Measurements from ENCODE around the gene GNL3L.
"Not testable (repeated sequence)": the region's sequence is repeated elsewhere in the genome, so short reads cannot be mapped to it uniquely, and the experiment has no call there.

Gene GNL3L

DNA sequence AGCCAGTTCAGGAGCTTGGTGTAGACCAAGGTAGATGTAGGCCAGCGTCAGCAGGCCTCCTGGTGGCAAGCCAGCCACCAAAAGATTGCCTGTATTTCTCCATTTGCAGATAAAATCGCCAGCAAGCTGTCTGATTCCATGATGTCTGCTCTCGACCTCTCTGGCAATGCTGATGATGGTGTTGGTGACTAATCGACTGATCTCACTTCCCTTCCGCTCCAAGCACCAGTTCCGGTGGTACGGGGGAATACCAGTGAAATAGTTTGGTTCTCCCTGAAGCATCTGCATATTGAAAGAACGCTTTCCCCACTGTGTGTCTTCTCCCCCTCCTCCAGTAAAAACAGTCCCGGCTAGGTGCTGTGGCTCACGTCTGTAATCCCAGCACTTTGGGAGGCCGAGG lies 30.4 kb downstream of the GNL3L start:
- no peak for DNase-seq

DNA sequence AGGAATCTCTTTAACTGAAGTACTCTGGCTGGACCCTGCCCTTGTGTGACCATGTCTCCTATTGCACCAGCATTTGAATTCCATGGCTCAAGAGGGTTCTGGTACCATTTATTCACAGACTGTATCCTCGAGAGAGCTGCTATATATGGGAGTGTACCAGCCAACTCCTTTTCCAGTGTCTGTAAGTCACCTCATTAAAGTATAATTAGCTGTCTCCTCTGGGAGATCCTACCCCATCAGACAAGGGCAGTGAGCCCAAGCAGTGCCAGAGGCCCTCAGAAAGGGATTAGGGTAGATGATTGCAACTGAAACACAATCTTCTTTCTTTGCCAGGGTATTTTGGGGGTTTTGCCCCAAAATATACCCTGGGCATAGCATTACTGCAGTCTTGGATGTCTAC lies 31.6 kb downstream of the GNL3L start:
- no peak for DNase-seq

DNA sequence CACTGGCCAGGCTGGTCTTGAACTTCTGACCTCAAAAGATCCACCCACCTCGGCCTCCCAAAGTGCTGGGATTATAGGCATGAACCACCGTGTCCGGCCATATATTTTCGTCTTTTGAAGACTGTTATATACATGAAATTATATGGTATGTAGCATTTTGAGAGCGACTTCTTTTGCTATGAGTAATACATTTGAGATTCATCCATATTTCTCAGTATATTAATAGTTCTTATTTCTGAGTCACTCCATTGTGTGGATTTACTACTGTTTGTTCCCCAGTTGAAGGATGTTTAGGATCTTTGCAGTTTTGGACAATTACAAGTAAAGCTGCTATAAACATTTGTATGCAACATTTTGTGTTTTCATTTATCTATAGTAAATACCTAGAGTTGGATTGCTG lies 34.9 kb downstream of the GNL3L start:
- DNase-seq, result no peak

DNA sequence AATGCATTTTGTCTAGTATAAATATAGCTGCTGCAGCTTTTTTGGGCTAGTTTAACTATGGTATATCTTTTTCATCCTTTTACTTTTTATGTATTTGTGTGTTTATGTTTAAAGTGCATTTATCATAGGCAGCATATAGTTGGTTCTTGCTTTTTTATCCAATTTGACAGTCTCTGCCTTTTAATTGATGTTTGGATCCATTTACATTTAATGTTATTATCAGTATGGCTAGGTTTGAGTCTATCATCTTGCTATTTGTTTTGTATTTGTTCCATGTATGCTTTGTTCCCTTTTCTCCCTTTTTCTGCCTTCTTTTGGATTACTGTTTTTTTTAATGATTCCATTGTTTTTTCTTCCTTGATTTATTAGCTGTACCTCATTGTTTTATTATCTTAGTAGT lies 40.3 kb downstream of the GNL3L start:
- DNase-seq, result no peak

DNA sequence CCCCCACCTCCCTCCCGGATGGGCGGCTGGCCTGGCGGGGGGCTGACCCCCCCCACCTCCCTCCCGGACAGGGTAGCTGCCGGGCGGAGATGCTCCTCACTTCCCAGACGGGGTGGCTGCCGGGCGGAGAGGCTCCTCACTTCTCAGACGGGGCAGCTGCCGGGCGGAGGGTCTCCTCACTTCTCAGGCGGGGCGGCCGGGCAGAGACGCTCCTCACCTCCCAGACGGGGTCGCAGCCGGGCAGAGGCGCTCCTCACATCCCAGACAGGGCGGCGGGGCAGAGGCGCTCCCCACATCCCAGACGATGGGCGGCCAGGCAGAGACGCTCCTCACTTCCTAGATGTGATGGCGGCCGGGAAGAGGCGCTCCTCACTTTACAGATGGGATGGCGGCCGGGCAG lies 42.6 kb downstream of the GNL3L start:
- DNase-seq, result not testable (repeated sequence)

DNA sequence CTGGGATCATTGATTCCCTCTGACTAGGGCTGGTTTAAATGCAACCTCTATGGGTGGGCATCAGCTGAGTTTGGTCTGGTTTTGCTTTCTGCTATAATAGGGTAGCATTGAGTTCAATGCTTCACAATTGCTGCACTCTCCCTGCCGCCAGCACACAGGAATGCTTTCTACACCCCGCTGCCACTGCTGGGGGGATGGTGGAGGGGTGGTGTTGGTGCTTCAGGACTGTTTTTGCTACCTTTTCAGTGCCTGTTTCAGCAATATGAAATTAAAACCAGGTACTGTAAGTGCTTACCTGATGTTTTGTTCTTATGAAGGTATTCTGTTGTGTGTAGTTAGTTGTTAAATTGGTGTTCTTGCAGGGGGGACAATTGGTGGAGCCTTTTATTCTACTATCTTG lies 67.7 kb downstream of the GNL3L start:
- no peak for DNase-seq

DNA sequence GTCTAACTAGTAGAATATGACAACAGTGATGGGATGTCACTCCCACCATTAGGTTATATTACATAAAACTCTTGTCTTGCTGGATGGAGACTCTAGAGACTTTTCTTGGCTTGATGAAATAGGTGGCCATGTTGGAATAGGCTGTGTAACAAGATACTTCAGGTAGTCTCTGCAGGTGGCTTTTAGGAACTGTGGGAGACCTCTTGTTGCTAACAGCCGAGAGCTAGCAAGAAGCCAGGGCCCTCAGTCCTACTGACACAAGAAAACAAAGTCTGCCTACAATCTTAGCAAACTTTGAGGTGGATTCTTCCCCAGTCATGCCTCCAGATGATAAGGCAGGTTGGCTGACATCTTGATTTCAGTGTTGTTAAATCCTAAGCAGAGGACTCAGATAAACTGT lies 72.5 kb downstream of the GNL3L start:
- no peak for DNase-seq
